HG02943 (cell line): ENCODE measurements around the gene NAT9.

Experiments
- ATAC-seq: cut with Tn5 transposase; IDR thresholded peaks from one replicate; pipeline ENCODE4 v1.9.1; 2021; ENCODE audit warnings: mild to moderate bottlenecking, low read depth, moderate library complexity; ENCODE audit not compliant: unreplicated experiment

Gene NAT9

DNA sequence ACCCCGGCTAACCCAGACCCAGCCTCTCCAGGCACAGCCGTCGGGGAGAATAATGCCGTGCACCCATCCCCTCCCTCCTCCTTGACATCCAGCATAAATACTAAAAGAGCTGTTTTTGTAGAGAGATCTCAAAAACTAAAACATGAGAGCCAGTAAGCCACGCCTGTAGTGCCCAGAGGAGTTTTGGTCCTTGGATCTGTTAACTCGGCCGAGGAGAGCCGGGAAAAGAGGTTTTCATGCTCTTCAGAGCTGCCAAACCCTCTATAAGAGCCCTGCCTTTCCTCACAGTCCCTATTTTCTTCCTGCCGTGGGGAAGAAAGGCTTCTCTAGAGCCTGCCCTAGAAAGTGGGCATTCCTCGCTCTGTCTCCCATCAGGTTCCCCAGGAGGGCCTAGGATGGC, 30.2 kb upstream of the NAT9 start:
- ATAC-seq = no peak

DNA sequence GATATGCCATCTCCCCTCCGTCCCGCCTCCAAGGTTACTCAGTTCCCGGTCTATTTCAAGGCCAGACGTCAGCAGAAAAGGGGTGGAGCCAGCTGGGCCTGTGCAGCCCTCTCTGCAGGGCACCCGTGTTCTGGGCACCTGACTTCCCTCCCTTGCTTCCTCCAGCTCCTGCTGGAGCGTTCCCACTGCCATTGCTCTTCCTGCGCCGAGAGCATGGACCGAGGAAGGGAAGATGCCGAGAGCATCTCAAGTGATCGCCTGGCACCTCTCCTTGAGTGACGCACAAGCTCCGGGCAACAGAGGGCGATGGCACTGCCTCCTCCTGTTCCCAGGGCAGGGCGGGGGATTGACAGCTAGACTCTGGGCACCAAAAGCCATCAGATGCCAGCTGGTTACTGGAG, 29.4 kb upstream of the NAT9 start:
- ATAC-seq = no peak

DNA sequence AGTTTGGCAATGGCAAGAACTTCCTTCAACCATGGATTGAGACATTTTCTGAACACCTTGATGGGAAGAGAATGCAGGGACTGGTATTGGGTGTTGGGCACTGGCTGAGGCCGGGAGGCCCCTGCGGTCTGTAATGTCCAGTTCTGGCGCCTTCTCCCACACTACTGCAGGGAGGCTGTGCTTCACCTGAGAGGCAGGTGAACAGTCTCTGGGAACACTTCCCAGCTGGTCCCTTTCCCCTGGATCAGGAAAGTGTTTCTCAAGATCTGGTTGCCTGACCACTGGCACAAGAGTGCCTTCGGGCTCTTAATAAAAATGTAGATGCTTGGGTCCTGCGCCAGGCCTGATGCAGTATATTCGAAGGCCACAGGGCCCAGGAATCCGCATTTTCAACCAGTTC, 28.5 kb upstream of the NAT9 start:
- ATAC-seq = no peak

DNA sequence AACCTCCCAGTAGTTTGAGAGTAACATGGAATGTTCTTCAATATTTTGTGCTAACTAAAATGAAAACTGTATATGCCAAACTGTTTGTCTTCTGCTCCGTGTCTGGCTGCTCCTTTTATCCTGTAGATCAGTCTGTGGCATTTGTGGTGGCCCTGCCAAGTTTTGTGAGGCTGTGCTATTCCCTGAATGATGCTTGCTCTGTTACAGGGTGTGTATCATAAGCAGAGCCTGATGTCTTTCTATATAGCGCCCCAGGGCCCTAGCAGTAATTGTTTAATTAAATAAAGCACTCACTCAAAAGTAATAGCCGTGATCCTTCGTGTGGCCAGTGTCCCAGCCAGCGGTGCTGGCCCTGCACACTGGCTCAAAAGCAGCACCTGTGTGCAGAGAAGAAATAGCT, 27.8 kb upstream of the NAT9 start:
- no peak for ATAC-seq

DNA sequence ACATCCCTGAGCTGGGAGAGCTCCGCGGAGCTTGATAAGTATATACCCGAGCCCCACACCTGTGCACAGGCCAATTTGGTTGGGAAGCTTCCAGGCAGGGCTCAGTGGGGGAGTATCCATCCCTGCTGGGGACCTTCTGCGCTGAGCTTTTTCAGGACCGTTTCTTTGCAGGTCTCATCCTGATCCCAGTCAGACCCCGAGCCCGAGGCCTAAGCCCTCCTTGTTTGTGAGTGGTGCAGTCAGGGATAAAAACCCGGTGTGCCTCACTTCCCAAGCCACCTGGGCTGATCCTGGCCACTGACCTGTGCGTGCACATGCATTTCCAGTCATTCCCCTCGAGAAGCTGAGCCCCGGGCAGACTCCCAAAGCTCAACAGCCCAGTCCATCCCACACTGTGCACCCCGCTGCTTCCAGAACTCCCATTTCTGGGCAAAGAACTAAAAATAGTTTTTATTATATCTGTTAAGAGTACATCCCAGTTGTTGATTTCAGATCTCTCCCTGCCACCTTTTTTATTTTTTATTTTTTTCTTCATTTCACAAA, 27.3 kb upstream of the NAT9 start:
- ATAC-seq = no peak

DNA sequence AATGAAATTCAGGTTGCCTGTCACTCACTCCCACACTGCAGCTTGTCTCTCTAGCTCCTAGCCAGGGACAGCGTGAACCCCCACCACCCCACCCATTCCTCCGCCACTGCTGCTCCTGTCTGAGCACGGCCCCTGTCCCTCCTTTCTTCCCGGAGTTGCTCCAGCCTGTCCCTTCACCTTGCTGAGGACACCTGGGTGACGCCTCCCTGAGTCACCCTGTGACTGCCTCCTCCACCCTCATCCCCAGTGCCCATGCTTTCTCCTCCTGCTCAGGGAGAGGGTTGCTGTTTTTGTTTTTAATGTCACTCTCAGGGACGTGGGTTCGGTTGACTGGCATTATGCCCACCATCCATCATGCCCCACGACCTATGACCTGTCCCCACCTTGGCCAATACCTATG, 25.8 kb upstream of the NAT9 start:
- ATAC-seq = no peak

DNA sequence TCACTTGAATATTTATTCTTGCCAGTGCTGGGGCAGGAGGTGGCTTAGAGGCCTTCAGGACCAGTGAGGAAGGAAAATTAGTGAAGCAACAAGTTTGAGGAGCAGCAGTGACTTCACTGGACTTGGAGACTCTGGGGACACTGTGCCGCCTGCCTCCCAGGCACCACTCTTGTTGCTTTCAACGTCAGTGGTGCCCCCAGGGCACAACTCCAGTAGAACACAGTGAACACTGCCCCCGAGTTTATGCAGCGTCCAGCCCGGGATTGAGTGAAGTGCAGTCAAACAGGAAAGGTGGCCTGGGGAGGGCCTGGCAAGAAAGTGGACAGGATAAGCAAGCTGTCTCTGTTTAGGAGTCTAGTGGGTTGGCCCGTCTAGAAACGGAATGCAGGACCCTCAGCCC, 24.4 kb upstream of the NAT9 start:
- no peak for ATAC-seq

DNA sequence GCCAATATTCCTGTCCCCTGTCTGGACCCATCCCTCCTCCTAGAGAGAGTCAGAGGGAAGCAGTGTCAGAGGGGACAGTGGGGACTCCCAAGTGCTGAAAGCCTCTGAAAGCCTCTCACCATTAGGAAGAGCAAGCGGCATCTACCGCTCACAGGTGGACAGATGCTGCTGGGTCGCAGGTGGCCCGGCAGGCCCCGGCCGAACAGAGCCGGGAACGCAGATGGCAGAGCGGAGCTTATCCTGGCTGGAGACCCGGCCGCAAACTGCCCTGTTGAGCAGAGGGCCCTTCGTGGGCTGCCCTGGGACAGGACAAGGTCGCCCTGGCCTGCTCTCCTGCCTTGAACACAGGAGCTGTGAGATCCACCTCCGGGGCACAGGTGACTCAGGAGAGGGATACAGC, 23.0 kb upstream of the NAT9 start:
- no peak for ATAC-seq

DNA sequence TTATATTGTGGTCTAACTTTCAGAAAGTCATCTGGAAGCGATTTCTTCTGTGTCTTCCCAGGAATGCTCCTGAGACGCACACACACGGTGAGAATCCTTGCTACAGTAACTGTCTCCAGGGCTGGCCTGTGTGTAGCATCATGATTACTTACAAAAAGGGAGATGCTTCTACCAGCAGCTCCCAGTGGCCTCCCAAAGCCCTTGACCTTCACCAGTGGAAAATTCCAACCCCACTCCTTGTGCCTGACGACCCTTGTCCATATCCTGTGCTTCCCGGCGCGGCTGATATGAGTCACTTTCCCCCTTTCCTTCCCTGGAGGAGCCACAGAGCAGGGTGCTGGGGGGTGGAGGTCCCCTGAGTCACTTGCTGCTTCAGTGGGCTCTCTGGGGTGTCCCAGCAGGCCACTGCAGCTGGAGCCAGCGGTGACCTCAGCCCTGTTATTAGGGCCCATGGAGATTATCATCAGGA, 22.1 kb upstream of the NAT9 start:
- no peak for ATAC-seq

DNA sequence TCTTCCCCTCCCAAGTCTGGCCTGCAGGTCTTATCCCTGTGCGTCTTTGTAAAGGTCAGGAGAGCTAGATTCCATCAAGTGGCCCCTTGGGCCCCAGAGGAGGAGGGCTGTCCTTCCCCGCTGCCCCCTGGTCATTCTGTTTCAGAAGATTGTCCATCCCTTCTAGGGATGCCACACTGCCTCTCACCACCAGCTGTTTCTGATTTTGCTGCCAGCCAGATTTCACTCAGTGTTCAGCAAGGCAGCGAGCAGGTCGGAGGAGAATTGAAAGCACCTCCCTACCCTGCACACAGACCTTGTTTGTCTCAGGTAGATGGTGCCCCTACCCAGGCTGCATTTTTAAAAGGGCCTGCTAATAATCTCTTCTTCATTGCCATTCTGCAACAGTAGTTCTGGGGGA, 21.7 kb upstream of the NAT9 start:
- ATAC-seq = no peak

DNA sequence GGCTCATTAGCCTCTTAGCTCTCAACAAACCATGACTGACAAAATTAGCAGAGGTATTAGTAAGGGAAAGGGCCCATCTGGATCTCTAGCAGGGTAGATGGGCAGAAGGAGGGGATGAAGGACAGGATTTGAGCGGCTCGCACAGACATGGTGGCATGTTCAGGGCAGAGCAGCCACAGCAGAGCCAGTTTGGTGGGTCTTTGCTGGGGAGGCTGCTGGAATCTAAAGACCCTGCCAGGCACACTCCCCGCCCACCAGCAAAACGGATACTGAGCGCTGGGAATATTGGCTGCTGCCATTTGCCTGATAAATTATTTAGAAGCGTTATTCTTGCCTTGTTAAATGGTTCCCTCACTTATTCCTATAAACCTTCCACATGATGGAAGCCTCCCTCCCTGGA, 20.7 kb upstream of the NAT9 start:
- no peak for ATAC-seq

DNA sequence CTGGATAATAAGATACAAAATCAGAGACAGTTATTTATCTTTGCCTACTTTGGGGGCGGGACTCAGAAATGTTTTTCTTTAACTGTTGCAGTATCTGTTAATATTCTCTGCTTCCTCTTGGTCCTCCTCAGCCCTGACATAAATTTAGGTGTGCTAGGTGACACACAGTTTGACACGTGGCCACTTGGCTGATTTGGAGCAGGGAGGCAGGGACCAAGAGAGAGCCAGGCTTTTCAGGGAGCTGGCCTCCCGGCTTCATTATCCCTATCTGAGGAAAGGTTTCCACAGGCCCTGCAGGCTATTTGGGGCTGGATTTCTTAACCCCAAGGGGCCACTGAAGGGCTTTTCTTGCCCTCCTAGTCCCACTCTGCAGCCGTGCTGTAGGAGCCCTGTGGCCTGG, 20.1 kb upstream of the NAT9 start:
- no peak for ATAC-seq

DNA sequence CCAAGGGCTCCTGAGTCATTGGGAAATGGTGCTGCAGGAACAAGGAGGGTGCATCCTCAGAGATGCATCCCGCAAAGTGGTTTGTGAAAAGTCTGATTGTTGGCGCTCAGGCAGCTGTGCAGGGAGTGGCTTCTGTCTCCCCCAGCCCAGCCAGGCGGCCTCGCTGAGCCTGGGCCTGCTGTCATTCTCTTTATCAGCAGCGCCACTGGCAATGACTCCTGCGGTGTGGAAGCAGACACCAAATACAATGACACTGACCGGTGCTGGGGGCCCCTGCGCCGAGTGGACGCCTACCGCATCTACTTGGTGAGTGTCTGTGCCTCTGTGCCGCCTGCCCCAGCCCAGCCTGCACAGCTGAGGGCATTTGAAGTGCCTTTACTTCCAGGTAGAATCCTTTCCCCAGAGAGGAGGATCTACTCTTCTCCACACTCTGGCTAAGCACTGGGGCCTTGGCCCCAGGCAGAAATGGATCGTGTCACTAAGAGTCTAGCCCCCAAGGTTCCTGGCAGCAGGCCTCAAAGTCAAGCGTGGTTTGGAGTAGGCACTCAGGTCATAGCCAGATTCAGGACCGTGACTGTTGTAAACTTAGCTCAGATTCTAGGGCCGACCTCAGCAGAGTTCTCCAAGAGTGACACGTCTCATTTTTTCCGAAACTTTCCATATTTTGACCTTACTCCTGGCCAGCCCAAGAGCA, 19.3 kb upstream of the NAT9 start:
- no peak for ATAC-seq

DNA sequence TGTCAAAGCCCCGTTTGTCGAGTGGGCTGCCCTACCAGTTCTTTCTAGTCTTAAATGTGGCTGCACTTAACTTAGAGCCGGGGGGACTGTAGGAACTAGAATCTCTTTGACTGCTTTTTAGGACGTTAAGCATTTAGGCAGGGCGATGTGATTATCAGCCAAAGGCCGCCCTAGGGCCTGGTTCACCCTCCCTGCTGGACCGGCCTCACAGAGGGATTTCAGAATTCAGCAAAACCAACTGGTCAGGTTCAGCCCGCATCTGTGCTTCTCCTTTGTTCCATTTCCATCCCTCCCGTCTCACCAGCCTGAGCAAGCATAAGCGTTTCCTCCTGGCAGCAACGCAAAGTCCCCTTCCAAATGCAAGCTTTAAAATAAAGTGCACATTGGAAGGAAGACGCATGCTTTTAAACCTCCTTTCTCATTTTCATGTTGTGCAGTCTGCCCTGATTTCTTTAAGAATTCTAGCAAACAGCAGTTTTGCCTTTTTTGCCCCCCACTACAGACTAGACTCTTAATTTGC, 16.5 kb upstream of the NAT9 start:
- ATAC-seq = no peak

DNA sequence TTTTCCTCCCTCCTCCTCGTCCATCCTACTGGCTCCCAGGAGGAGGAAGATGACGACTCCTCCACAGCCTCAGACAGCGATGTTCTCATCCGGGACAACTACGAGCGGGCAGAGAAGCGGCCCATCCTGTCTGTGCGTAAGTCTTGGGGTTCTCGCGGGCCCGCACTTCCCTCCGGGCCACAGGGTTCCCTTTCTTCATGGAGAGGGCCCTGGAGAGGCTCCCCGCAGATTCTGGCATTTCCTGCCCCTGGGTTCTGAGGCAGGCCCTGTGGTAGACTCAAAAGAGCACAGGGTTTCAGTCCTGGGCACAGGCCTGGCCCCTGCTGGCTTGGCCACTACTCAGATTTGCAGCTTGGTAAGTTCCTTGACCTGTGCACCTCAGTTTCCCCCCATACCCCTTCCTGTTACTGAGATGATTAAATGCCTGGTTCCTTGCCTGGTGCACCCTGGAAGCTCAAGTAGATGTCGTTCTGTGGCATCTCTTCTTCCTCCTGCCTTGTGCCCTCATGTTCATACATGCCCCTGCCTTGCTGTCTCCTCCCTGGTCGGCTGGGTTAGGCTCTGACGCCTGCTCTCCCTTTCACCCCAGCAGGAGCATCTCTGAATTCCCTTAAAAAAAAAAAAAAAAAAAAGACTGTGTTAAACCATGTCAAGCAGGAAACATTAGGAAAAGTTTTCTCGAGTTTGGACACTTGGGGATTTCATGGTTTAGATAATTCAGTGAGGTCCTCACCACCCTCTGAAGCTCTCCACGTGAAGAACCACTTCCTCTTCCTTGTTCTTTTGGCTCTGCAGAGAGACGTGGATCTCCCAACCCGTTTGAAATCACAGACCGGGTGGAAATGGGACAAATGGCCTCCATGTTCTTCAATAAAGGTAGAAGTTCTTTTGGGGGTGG, 14.3 kb upstream of the NAT9 start:
- no peak for ATAC-seq

DNA sequence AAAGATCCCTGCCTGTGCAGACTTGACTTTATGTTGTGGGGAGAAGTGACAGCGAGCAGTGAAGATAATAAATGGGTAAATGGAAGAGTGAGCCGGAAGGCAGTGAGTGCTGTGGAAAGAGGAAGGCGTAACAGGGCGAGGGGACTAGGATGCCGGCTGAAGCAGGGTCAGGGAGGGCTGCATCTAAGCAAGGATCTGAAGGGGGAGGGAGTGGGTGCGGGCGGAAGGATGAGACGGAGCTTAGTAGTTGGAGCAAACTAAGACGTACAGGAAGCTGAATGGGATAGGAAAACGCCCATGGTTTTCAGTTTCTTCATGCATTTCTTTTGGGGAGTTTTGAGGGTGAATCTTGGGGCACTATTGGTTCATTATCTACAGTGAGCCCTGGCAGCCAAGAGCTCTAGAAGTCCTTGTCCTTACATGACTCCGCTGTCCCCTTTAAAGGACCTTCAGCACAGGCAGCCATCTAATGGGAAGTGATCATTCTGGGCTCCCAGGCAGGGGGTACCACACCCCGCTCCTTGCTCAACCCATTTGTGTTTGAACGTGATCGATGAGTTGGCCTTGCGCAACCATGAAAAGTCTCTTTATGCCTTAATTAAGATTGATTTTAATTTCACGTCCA, 10.4 kb upstream of the NAT9 start:
- ATAC-seq = no peak

DNA sequence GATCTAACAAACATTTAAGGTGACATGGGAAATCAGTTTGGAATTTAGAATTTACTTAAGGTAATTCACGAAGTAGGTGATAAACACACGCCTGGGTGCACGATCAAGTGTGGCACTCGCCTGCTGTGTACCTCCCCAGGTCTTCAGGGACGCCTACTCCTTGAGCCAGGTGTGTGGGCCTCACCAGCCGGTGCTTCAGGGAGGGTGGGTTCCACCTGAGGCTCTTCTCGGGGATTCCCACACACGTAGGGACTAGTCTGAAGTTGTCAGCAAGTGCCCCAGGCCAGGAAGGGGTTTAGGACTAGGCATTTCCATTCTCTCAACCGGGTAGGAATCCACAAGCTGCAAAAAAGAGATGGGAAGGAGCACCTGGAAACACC, 9.8 kb upstream of the NAT9 start:
- no peak for ATAC-seq

DNA sequence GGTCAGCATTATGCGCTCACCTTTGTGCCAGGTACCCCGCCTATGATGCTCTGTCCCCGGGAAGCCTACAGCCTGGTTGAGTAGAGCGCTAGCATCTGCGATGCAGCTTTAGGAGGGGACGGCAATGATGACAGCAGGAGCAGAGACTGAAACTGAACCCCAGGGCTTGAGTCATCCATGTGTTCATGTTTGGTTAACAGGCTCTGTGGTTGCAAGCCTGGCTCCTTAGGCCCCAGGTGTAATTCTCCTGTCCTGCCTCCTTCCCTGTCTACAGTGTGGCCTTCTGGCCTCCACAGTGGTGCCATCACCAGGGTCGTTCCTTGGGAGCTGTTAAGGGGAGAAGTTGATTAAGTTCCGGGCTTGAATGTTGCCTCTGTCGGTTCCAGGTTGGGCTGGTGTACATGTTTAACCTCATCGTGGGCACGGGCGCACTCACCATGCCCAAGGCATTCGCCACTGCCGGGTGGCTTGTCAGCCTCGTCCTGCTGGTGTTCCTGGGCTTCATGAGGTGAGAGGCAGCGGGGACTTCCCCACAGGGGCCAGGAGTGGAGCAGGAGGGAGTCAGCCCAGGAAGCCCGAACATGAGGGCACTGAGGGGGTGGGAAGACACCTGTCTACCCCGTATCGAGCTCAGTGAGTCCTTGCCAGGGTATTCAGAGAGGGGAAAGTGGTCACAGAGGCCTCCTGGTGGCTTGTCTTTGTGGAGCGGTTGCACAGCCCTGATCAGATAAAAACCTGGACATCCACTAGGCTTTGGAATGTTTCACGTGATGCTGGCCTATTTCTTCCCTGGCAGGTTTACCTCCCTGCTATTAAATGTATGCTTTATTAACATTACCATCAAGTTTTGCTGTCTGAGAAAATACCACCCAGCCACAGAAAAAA, 9.2 kb upstream of the NAT9 start:
- ATAC-seq = no peak

DNA sequence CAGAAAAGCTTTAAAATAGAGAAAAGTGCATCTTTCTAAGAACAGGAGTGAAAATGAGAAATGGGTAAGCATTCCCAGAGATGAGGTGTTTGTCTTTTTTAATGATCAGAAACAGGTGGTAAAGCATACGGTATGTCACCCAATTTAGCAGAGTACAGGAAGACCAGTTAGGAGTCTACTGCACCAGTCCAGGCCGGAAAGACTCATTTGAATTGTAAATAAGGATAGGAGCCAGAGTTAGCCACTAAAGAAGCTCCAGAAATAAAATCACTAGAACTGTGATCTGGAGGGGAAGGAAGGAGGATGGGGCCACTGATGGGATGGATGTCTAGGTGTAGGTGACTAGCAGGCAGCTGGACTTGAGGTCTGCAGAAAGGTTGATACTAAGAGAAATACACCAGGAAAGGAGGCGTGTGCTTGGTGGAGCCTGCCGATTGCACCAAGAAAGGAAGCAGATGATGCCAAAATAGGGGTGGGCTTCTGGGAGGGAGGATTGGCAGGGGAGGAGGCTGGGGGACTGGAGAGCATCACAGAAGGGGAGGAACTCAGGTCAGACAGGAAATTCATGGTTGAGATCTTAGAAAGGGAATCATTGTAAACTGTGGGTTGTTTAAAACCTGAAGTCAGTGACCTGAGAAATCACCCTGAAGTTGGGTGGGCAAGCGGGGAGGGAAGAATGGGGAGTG, 8.1 kb upstream of the NAT9 start:
- no peak for ATAC-seq

DNA sequence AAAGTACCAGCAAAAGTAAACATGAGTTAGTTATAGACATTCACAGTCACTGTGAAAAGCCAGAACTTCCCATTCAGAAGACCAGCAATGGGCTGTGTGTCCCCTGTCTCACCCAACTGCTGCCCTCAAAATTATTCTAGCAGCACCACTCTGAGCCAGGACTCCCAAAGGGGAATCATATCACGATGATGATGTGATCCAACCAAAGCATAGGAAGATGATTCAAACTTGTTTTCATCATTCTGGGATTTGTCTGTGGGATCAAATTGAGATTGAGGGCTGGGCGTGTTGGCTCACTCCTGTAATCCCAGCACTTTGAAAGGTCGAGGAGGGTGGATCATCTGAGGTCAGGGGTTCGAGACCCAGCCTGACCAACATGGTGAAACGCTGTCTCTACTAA, 6.4 kb upstream of the NAT9 start:
- no peak for ATAC-seq
